AG04450 (cell line): ENCODE results near the gene TNFRSF25. TPM values are rescaled to one million over a fixed set of nuclear protein-coding genes. Genes with fewer than 3 reads are reported as not detected.

Experiments
- CTCF ChIA-PET: fragments of 300-600, 350-600 bp; formaldehyde crosslinking; extraction: SDS; loops from one replicate; lab custom pipeline; 2022; ENCODE audit warnings: antibody characterized with exemption, inconsistent platforms; lab: Charles Lee
- POLR2A ChIA-PET: fragments of 350-600 bp; formaldehyde crosslinking; extraction: SDS; loops from one replicate; lab custom pipeline; 2021; ENCODE audit warnings: antibody characterized with exemption, inconsistent platforms; lab: Yijun Ruan, JAX
- DNase-seq: peaks from one replicate; pipeline ENCODE4 v3.0.0-alpha.2; 2011; ENCODE audit warnings: low read depth, low spot score
- H3K27ac ChIP-seq: one replicate; pipeline ENCODE4 v1.5.1; 2012; ENCODE audit warnings: low read depth, low read length, control low read depth
- H3K27me3 ChIP-seq: one replicate; pipeline ENCODE4 v1.6.0; 2012; ENCODE audit warnings: low read length; ENCODE audit not compliant: control insufficient read depth, insufficient read depth
- H3K4me3 ChIP-seq: 2 replicates; pipeline ENCODE4 v1.5.1; 2011; ENCODE audit warnings: mild to moderate bottlenecking, low read depth, low read length, control low read depth
- H3K9me3 ChIP-seq: 2 replicates; pipeline ENCODE4 v1.5.1; 2012; ENCODE audit warnings: low read length; ENCODE audit not compliant: control insufficient read depth, insufficient read depth
- CTCF ChIP-seq: IDR thresholded peaks from 2 replicates; pipeline ENCODE4 v1.5.1; 2011; ENCODE audit warnings: low read depth, low read length, control low read depth, inconsistent platforms
- polyA plus RNA-seq: library from polyadenylated mRNA; depleted of rRNA; stranded (reverse); fragments of >200 nt; gene quantifications from 2 replicates; pipeline ENCODE4 v1.2.3, GENCODE V29; 2011

TNFRSF25 gene
- polyA plus RNA-seq, 1 experiment = 2.7 TPM

- POLR2A ChIA-PET = interaction anchor here (0.6 kb wide), 1 partner anchor 22 kb away, joined by 4 read pairs; no protein-coding TSS in a partner anchor
- CTCF ChIA-PET = interaction anchor here (0.6 to 3.5 kb wide), 21 partner anchors 9 to 331 kb away, joined by 3 to 25 read pairs (median 5); partner anchors contain the start of genes NOL9 and TAS1R1
These were observed 20.5 kb upstream of the TNFRSF25 start for GRCh38 chr1:6486433-6487011.

DNA sequence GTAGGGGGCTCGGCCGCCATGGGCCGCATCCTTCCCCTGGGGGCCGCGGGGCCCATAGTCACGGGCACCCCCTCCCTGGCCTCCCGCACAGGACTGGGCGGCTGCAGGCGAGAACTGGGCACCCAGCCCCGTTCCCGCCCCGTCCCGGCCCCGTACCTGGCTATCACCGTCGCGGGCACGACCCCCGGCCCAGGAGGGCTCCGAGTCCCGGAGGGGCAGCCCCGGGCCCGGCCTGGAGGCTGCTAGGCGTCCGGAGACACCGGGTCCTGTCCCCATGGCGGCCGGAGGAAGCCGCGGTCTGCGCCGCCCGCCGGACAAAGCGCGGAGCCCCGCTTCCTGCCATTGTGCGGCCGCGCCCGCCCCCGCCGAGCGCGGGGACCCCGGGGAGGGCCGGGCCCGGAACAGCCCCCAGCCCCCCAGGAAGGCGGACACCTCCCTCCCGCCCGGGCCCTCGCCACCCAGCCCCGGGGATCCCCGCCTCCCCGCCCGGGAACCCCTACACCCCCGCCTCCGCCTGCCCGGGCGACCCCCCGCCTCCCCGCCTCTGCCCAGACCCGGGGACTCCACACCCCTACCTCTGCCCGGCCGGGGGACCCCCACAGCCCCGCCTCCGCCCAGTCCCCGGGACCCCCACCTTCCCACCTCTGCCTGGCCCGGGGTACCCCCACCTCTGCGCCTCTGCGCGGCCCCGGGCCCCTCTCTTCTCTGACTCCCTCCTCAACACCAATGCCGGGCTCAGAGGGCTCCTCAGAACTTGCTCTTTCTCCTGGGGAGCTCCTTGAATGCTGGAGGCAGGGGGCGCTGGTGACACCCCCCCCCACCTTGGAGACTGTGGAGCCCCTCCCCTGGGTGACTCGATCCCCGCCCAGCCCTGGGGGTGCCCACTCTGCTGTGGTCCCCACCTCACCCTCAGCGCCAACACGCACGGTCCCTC is 19.5 kb upstream of the TNFRSF25 start:
- POLR2A ChIA-PET = no interaction called here
- no peak for DNase-seq
- Histone ChIP-seq H3K27me3 (no peaks in the 10 kb centered on the region), H3K9me3 (no peaks in the 10 kb centered on the region; the same call in 1 of the 2 replicates), H3K27ac (no peak overlapping the region), H3K4me3 (peak overlapping the region; percentile 63)
- CTCF ChIA-PET = interaction anchor here (0.6 to 3.5 kb wide), 20 partner anchors 8 to 332 kb away, joined by 3 to 25 read pairs (median 5); partner anchors contain the start of genes NOL9 and TAS1R1
- peak; percentile 30 for TF ChIP-seq CTCF

More at GRCh38 chr1:6486433-6487011, 20.5 kb upstream of the TNFRSF25 start:
- Histone ChIP-seq H3K9me3 (no peaks in the 10 kb centered on the region; the same call in 1 of the 2 replicates), H3K27me3 (no peaks in the 10 kb centered on the region), H3K27ac (peak overlapping the region; percentile 21), H3K4me3 (peak overlapping the region; percentile 7; the same call in 1 of the 2 replicates)
- TF ChIP-seq CTCF = peak; percentile 93
- peak; percentile 53 for DNase-seq

GRCh38 chr1:6484826-6485167 is 18.8 kb upstream of the TNFRSF25 start:
- H3K4me3 ChIP-seq = peak overlapping the region; percentile 63
- DNase-seq = no peak
- ChIA-PET POLR2A (no interaction called here), CTCF (interaction anchor here (1.5 to 2.7 kb wide), 4 partner anchors 14 to 162 kb away, joined by 6 to 25 read pairs (median 13); partner anchors contain the start of genes NOL9 and TAS1R1)
- H3K9me3 ChIP-seq = no peaks in the 10 kb centered on the region
- no peaks in the 10 kb centered on the region for H3K27me3 ChIP-seq
- no peak for TF ChIP-seq CTCF
- H3K27ac ChIP-seq = no peak overlapping the region

DNA sequence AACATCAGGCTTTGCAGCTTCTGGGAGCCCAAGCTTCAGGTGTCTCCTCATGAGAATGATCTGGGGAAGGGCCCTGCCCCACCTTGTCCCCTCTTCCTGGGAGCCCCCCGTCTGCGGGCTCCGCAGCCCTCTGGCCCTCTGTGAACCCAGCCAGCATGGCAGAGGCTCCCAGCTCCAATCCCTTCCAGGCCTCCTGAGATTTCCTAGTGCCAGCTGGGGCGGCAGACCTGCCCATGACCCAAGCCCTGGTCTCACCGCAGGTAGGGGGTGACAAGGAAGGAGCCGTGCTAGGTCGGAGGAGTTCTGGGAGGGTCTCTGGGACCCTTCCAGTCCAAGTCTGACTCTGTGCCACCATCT is 17.8 kb upstream of the TNFRSF25 start:
- no peak overlapping the region for H3K27ac ChIP-seq
- no peak overlapping the region for H3K4me3 ChIP-seq
- H3K27me3 ChIP-seq = no peaks in the 10 kb centered on the region
- DNase-seq = no peak
- ChIA-PET POLR2A (no interaction called here), CTCF (no interaction called here)
- no peaks in the 10 kb centered on the region for H3K9me3 ChIP-seq
- TF ChIP-seq CTCF = no peak
